Measurements from ENCODE around the gene DYNC2LI1.

DNA sequence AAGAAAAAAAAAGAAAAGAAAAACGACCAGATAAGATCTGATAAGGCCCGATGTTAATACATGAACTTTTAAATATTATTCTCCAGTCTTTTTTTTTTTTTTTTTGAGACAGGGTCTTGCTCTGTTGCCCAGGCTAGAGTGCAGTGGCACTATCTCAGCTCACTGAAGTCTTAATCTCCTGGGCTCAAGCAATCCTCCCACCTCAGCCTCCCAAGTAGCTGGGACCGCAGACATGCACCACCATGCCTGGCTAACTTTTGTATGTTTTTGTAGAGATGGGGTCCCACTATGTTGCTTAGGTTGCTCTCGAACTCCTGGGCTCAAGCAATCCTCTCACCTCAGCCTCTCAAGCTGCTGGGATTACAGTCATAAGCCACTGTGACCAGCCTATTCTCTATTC, 63.2 kb downstream of the DYNC2LI1 start:
- no peak for TF ChIP-seq CSDC2 (CRISPR knock-in tag; IDR thresholded peaks at IDR 0.05)
- no peak for TF ChIP-seq TSHZ2 (CRISPR knock-in tag; IDR thresholded peaks at IDR 0.05)
- TF ChIP-seq ZFP30 (CRISPR knock-in tag; IDR thresholded peaks at IDR 0.05): no peak
